OCI-LY1 (cell line): ENCODE data around the gene ARHGEF40.

Experiments used
- H2AFZ ChIP-seq: fragments of 200-600 bp; sonication (generic), shearing (Covaris generic); 2 replicates; pipeline ENCODE4 v1.6.0; 2014; ENCODE audit warnings: antibody characterized with exemption, mild to moderate bottlenecking, low read length
- H3F3A ChIP-seq: fragments of 200-600 bp; sonication (generic), shearing (Covaris generic); 2 replicates; pipeline ENCODE4 v1.6.0; 2014; ENCODE audit warnings: mild to moderate bottlenecking, antibody characterized with exemption, low read length, moderate library complexity; ENCODE audit not compliant: insufficient read depth
- H3K27ac ChIP-seq: fragments of 200-600 bp; sonication (generic); 2 replicates; pipeline ENCODE4 v1.5.1; 2014; ENCODE audit warnings: low read length, mixed run types, mild to moderate bottlenecking, low read depth; ENCODE audit not compliant: poor library complexity, severe bottlenecking
- H3K27me3 ChIP-seq: fragments of 200-600 bp; sonication (generic); 2 replicates; pipeline ENCODE4 v1.6.0; 2014; ENCODE audit warnings: antibody characterized with exemption, mild to moderate bottlenecking, low read length, moderate library complexity; ENCODE audit not compliant: insufficient read depth
- H3K36me3 ChIP-seq: fragments of 200-600 bp; sonication (generic); 2 replicates; pipeline ENCODE4 v1.6.1; 2014; ENCODE audit warnings: mild to moderate bottlenecking, antibody characterized with exemption, low read length, moderate library complexity, mixed read lengths; ENCODE audit not compliant: insufficient read depth
- H3K4me1 ChIP-seq: fragments of 200-600 bp; sonication (generic); 2 replicates; pipeline ENCODE4 v1.5.1; 2014; ENCODE audit warnings: mild to moderate bottlenecking, low read length, moderate library complexity; ENCODE audit not compliant: insufficient read depth, severe bottlenecking
- H3K4me2 ChIP-seq: fragments of 200-600 bp; sonication (generic), shearing (Covaris generic); 2 replicates; pipeline ENCODE4 v1.6.1; 2014; ENCODE audit warnings: low read length
- H3K4me3 ChIP-seq: fragments of 200-600 bp; sonication (generic); 2 replicates; pipeline ENCODE4 v1.5.1; 2014; ENCODE audit warnings: low read length, low read depth, mild to moderate bottlenecking, mixed read lengths; ENCODE audit not compliant: poor library complexity, severe bottlenecking
- H3K79me2 ChIP-seq: fragments of 200-600 bp; shearing (Covaris generic); 2 replicates; pipeline ENCODE4 v1.6.1; 2016; ENCODE audit warnings: mixed run types, low read length, mixed read lengths; ENCODE audit not compliant: insufficient read depth
- H3K9ac ChIP-seq: fragments of 200-600 bp; sonication (generic), shearing (Covaris generic); 2 replicates; pipeline ENCODE4 v1.6.1; 2014; ENCODE audit warnings: mild to moderate bottlenecking, low read length, mixed read lengths
- H3K9me2 ChIP-seq: fragments of 200-600 bp; sonication (generic), shearing (Covaris generic); 2 replicates; pipeline ENCODE4 v1.6.1; 2014; ENCODE audit warnings: low read depth, mild to moderate bottlenecking, low read length, mixed read lengths
- H3K9me3 ChIP-seq: fragments of 200-600 bp; shearing (Covaris generic); 2 replicates; pipeline ENCODE4 v1.6.1; 2014; ENCODE audit warnings: low read length, mixed read lengths
- H4K20me1 ChIP-seq: fragments of 200-600 bp; sonication (generic), shearing (Covaris generic); 2 replicates; pipeline ENCODE4 v1.6.0; 2016; ENCODE audit warnings: mild to moderate bottlenecking, low read length; ENCODE audit not compliant: insufficient read depth
- CTCF ChIP-seq: fragments of 200-600 bp; sonication (generic), shearing (Covaris generic); IDR thresholded peaks from 2 replicates; pipeline ENCODE4 v1.5.1; 2017; ENCODE audit warnings: mild to moderate bottlenecking, antibody characterized with exemption, low read length, moderate library complexity, mixed read lengths
- EZH2 ChIP-seq: fragments of 200-600 bp; sonication (generic), shearing (Covaris generic); IDR thresholded peaks from 2 replicates; pipeline ENCODE4 v1.8.0; 2017; ENCODE audit warnings: borderline replicate concordance, mixed run types, mild to moderate bottlenecking, antibody characterized with exemption, low read length, moderate library complexity, mixed read lengths

Gene ARHGEF40

DNA sequence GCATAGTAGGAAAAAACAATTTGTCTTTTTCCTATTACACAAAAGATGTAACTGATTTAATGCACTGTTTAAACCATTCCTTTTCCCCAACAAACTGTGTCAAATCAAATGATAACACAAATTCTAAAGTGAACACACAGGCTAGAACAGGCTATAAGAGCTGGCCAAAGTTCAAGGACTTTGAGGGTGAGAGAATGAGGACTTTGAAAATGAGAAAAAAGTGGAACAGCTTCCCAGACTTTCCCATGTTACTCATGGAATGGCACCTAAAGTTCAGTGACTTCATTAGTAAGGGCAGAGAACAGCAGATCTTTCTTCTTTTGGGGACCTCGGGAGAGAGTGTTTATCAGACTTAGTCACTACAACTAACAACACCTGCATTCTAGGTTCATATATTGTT lies 53.3 kb downstream of the ARHGEF40 start:
- Histone ChIP-seq H3K4me3 (no peak overlapping the region), H2AFZ (no peak overlapping the region), H3K9me2 (no peaks in the 10 kb centered on the region), H3F3A (no peaks in the 10 kb centered on the region), H3K36me3 (no peaks in the 10 kb centered on the region), H3K27me3 (0 out of 2 replicates have a peak, but pooled peaks cover 3% of the 10 kb centered on the region), H3K4me2 (no peak overlapping the region), H3K9ac (no peak overlapping the region), H3K79me2 (no peaks in the 10 kb centered on the region), H3K27ac (no peak overlapping the region), H3K4me1 (no peaks in the 10 kb centered on the region), H4K20me1 (no peaks in the 10 kb centered on the region), H3K9me3 (no peaks in the 10 kb centered on the region)
- TF ChIP-seq CTCF (no peak), EZH2 (no peak)

- Histone ChIP-seq H3K9me3 (no peaks in the 10 kb centered on the region), H3K36me3 (no peaks in the 10 kb centered on the region), H4K20me1 (no peaks in the 10 kb centered on the region), H3K9me2 (no peaks in the 10 kb centered on the region), H3K4me1 (no peaks in the 10 kb centered on the region), H3K4me2 (no peak overlapping the region), H3F3A (no peaks in the 10 kb centered on the region), H3K27ac (no peak overlapping the region), H3K9ac (no peak overlapping the region), H3K79me2 (no peaks in the 10 kb centered on the region), H3K4me3 (no peak overlapping the region), H2AFZ (no peak overlapping the region), H3K27me3 (no peaks in the 10 kb centered on the region)
- no peak for TF ChIP-seq EZH2
- TF ChIP-seq CTCF, result no peak
These were observed 63.8 kb downstream of the ARHGEF40 start for GRCh38 chr14:21133901-21134300.

- no peak overlapping the region for H3K4me2 ChIP-seq
- no peaks in the 10 kb centered on the region for H3F3A ChIP-seq
- no peaks in the 10 kb centered on the region for H3K27me3 ChIP-seq
- H3K9me2 ChIP-seq, result no peaks in the 10 kb centered on the region
- H3K36me3 ChIP-seq, result no peaks in the 10 kb centered on the region
- no peak overlapping the region for H3K27ac ChIP-seq
- no peaks in the 10 kb centered on the region for H4K20me1 ChIP-seq
- H3K4me1 ChIP-seq, result no peaks in the 10 kb centered on the region
- no peak overlapping the region for H3K9ac ChIP-seq
- TF ChIP-seq EZH2, result no peak
- TF ChIP-seq CTCF, result peak; percentile 63
- no peaks in the 10 kb centered on the region for H3K9me3 ChIP-seq
- H2AFZ ChIP-seq, result no peak overlapping the region
- H3K4me3 ChIP-seq, result no peak overlapping the region
- H3K79me2 ChIP-seq, result no peaks in the 10 kb centered on the region
These were observed 65.9 kb downstream of the ARHGEF40 start for GRCh38 chr14:21136024-21136423.
